OCI-LY3 (cell line): ENCODE measurements around the gene MTCL1.

Experiments used
- H2AFZ ChIP-seq: fragments of 200-600, 300-600 bp; shearing (Covaris generic); 2 replicates; pipeline ENCODE4 v1.6.0; 2014; ENCODE audit warnings: antibody characterized with exemption, low read depth, low read length
- H3K27ac ChIP-seq: fragments of 200-600, 300-600 bp; sonication (generic); 2 replicates; pipeline ENCODE4 v1.5.1; 2014; ENCODE audit warnings: mild to moderate bottlenecking, low read length, moderate library complexity, mixed read lengths
- H3K27me3 ChIP-seq: fragments of 200-600, 300-600 bp; sonication (generic); 2 replicates; pipeline ENCODE4 v1.6.1; 2014; ENCODE audit warnings: low read depth, low read length, mixed read lengths
- H3K36me3 ChIP-seq: fragments of 200-600, 300-600 bp; sonication (generic); replicated peaks from 2 replicates; pipeline ENCODE3; 2014; ENCODE audit warnings: low read depth, low read length, mixed read lengths
- H3K4me1 ChIP-seq: fragments of 300-600, 200-600 bp; sonication (generic); 2 replicates; pipeline ENCODE4 v1.6.1; 2014; ENCODE audit warnings: low read length, mixed read lengths
- H3K4me2 ChIP-seq: fragments of 200-600, 300-600 bp; sonication (generic); 2 replicates; pipeline ENCODE4 v1.6.1; 2014; ENCODE audit warnings: low read length, mixed read lengths
- H3K4me3 ChIP-seq: fragments of 300-600, 200-600 bp; sonication (generic); 2 replicates; pipeline ENCODE4 v1.5.1; 2014; ENCODE audit warnings: antibody characterized with exemption, mild to moderate bottlenecking, low read length, moderate library complexity
- H3K79me2 ChIP-seq: fragments of 300-600, 200-600 bp; shearing (Covaris generic); 2 replicates; pipeline ENCODE4 v1.6.1; 2014; ENCODE audit warnings: mild to moderate bottlenecking, low read length, mixed read lengths
- H3K9ac ChIP-seq: fragments of 300-600, 200-600 bp; shearing (Covaris generic); 2 replicates; pipeline ENCODE4 v1.6.0; 2014; ENCODE audit warnings: mild to moderate bottlenecking, low read length, moderate library complexity
- H3K9me3 ChIP-seq: fragments of 200-600, 300-600 bp; shearing (Covaris generic); 2 replicates; pipeline ENCODE4 v1.6.1; 2014; ENCODE audit warnings: low read length, mixed read lengths; ENCODE audit not compliant: insufficient read depth
- H4K20me1 ChIP-seq: fragments of 200-600, 300-600 bp; sonication (generic); 2 replicates; pipeline ENCODE4 v1.6.1; 2016; ENCODE audit warnings: low read length, mixed read lengths; ENCODE audit not compliant: insufficient read depth
- EZH2phosphoT487 ChIP-seq: fragments of 200-600 bp; shearing (Covaris generic); IDR thresholded peaks from 2 replicates; pipeline ENCODE4 v1.6.1; 2018; ENCODE audit warnings: antibody characterized with exemption, mixed run types, low read depth
- TF ChIP-seq, protein P1 (sequence below): fragments of 200-600, 300-600 bp; sonication (generic); IDR thresholded peaks from 2 replicates; pipeline ENCODE4 v1.5.1; 2014; ENCODE audit warnings: antibody characterized with exemption, low read length, low read depth

MTCL1 gene

GRCh38 chr18:8848541-8848940 is 143.2 kb downstream of the MTCL1 start:
- no peaks in the 10 kb centered on the region for H3K36me3 ChIP-seq

DNA sequence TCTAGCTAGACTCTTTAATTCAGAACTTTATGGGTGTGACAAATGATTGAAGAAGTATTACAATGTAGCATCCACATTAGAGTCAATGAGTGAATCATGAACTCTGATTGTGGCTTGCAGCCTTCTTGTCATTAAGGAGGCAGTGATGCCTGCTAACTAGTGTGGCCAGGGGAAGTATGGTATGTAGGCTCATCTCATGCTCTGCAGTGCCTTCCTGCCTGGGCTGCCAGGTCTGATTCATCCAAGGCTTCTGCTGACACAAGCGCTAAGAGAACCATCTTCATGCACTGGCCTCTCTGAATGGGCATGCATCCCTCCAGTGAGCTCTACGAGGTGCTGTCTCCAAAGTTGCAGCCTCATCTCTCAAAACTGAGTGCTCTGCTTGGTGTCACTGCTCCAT is 144.3 kb downstream of the MTCL1 start:
- H3K36me3 ChIP-seq, result no peaks in the 10 kb centered on the region
- H3K4me3 ChIP-seq, result no peak overlapping the region
- no peak overlapping the region for H3K27ac ChIP-seq
- peaks cover 7% of the 10 kb centered on the region; the same call in 1 of the 2 replicates for H3K4me1 ChIP-seq
- H2AFZ ChIP-seq, result no peak overlapping the region
- no peak overlapping the region for H3K9ac ChIP-seq
- H3K79me2 ChIP-seq, result no peaks in the 10 kb centered on the region
- H4K20me1 ChIP-seq, result no peaks in the 10 kb centered on the region
- H3K9me3 ChIP-seq, result no peaks in the 10 kb centered on the region
- peaks cover 6% of the 10 kb centered on the region; the same call in 1 of the 2 replicates for H3K27me3 ChIP-seq
- no peak for TF ChIP-seq EZH2phosphoT487
- TF ChIP-seq, protein P1, sequence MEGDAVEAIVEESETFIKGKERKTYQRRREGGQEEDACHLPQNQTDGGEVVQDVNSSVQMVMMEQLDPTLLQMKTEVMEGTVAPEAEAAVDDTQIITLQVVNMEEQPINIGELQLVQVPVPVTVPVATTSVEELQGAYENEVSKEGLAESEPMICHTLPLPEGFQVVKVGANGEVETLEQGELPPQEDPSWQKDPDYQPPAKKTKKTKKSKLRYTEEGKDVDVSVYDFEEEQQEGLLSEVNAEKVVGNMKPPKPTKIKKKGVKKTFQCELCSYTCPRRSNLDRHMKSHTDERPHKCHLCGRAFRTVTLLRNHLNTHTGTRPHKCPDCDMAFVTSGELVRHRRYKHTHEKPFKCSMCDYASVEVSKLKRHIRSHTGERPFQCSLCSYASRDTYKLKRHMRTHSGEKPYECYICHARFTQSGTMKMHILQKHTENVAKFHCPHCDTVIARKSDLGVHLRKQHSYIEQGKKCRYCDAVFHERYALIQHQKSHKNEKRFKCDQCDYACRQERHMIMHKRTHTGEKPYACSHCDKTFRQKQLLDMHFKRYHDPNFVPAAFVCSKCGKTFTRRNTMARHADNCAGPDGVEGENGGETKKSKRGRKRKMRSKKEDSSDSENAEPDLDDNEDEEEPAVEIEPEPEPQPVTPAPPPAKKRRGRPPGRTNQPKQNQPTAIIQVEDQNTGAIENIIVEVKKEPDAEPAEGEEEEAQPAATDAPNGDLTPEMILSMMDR, result no peak
- H3K4me2 ChIP-seq, result no peak overlapping the region

More at GRCh38 chr18:8848541-8848940, 143.2 kb downstream of the MTCL1 start:
- H3K27me3 ChIP-seq, result no peaks in the 10 kb centered on the region
- no peak overlapping the region for H3K4me2 ChIP-seq
- no peaks in the 10 kb centered on the region for H4K20me1 ChIP-seq
- no peak overlapping the region for H3K4me3 ChIP-seq
- H3K9me3 ChIP-seq, result no peaks in the 10 kb centered on the region
- H3K27ac ChIP-seq, result no peak overlapping the region
- H2AFZ ChIP-seq, result no peak overlapping the region
- H3K9ac ChIP-seq, result no peak overlapping the region
- TF ChIP-seq EZH2phosphoT487, result no peak
- TF ChIP-seq, protein P1, result no peak
- H3K79me2 ChIP-seq, result no peaks in the 10 kb centered on the region
- H3K4me1 ChIP-seq, result peaks cover 7% of the 10 kb centered on the region; the same call in 1 of the 2 replicates

DNA sequence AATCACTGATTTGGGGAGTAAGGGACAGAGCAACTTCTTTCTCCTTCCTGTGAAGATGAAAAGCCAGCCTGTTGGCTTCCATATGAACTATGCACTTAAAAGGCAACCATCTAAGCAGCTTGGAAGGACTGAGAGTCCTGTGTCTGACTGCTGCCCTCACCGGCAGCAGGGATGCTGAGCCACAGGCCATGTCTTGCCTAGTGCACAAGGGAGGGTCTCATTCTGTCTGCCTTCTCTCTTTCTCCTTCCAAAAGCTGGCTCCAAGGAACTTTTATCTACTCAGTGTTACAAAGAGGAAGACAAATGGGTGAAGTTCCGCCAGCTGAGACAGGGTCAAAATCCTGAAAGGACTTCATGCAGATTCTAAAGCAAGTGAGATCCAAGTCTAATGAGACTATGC is 146.3 kb downstream of the MTCL1 start:
- peaks cover 6% of the 10 kb centered on the region; the same call in 1 of the 2 replicates for H3K27me3 ChIP-seq

DNA sequence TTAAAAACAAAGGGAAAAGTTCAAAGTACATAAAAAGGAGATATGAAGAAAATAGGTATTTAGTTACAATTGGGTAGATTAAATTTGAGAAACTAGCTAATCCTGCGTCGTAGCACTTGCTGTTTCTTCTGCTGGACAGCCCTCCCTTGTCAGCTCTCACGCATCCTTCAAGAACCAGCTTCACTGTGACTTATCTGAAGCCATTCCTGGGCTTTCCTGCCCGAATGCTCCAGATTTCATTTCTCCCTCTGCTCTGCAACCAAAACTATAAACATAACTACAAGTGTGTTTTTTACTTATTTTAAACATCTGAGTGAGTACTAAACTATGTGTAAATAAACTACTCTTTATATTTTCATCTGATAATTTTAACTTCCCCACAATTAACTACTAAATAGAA is 149.2 kb downstream of the MTCL1 start:
- Histone ChIP-seq H3K4me2 (no peak overlapping the region), H3K36me3 (no peaks in the 10 kb centered on the region), H3K79me2 (no peaks in the 10 kb centered on the region), H2AFZ (no peak overlapping the region), H3K9ac (no peak overlapping the region), H3K4me1 (no peaks in the 10 kb centered on the region), H3K27me3 (peaks cover 6% of the 10 kb centered on the region; the same call in 1 of the 2 replicates), H4K20me1 (no peaks in the 10 kb centered on the region), H3K4me3 (no peak overlapping the region), H3K9me3 (no peaks in the 10 kb centered on the region), H3K27ac (no peak overlapping the region)
- TF ChIP-seq, protein P1, result no peak
- no peak for TF ChIP-seq EZH2phosphoT487

More for the DNA sequence above, 146.3 kb downstream of the MTCL1 start:
- H3K4me3 ChIP-seq, result no peak overlapping the region
- no peak overlapping the region for H3K9ac ChIP-seq
- no peak overlapping the region for H3K27ac ChIP-seq
- no peaks in the 10 kb centered on the region for H4K20me1 ChIP-seq
- H3K4me1 ChIP-seq, result peaks cover 7% of the 10 kb centered on the region; the same call in 1 of the 2 replicates
- H3K36me3 ChIP-seq, result no peaks in the 10 kb centered on the region
- H2AFZ ChIP-seq, result no peak overlapping the region
- H3K9me3 ChIP-seq, result no peaks in the 10 kb centered on the region
- H3K79me2 ChIP-seq, result no peaks in the 10 kb centered on the region
- no peak overlapping the region for H3K4me2 ChIP-seq
- TF ChIP-seq, protein P1, result no peak
- TF ChIP-seq EZH2phosphoT487, result no peak
